ENCODE data around the gene SLC17A9. TPM values are rescaled to one million over a fixed set of nuclear protein-coding genes. Genes with fewer than 3 reads are reported as not detected.

The SLC17A9 gene
- total RNA-seq, 2 donors from 2014 or later: 5.2 to 7.0 TPM

- peak overlapping the region; percentile 93 for H3K4me3 Mint-ChIP-seq
These were observed 26.9 kb upstream of the SLC17A9 start for GRCh38 chr20:62925420-62926228.

GRCh38 chr20:62926229-62927127 lies 26.0 kb upstream of the SLC17A9 start, which contains the start of gene DIDO1:
DIDO1 (minus strand) TSS chr20:62926505.
- Mint-ChIP-seq H3K4me1 (peaks cover 39% of the 10 kb centered on the region), H3K36me3 (ENCODE audit: low read depth) (peaks cover 47% of the 10 kb centered on the region), H3K27me3 (no peaks in the 10 kb centered on the region), H3K27ac (peak within 1 kb of the TSS; percentile 94), H3K4me3 (peak within 1 kb of the TSS; percentile 93), H3K9me3 (no peaks in the 10 kb centered on the region)
- ATAC-seq (replicated peaks): peak; percentile 71

More at GRCh38 chr20:62925420-62926228, 26.9 kb upstream of the SLC17A9 start:
- Mint-ChIP-seq H3K27me3 (no peaks in the 10 kb centered on the region), H3K9me3 (no peaks in the 10 kb centered on the region), H3K4me1 (peaks cover 44% of the 10 kb centered on the region), H3K36me3 (ENCODE audit: low read depth) (peaks cover 47% of the 10 kb centered on the region), H3K27ac (peak overlapping the region; percentile 94)
- ATAC-seq (replicated peaks): peak; percentile 13

DNA sequence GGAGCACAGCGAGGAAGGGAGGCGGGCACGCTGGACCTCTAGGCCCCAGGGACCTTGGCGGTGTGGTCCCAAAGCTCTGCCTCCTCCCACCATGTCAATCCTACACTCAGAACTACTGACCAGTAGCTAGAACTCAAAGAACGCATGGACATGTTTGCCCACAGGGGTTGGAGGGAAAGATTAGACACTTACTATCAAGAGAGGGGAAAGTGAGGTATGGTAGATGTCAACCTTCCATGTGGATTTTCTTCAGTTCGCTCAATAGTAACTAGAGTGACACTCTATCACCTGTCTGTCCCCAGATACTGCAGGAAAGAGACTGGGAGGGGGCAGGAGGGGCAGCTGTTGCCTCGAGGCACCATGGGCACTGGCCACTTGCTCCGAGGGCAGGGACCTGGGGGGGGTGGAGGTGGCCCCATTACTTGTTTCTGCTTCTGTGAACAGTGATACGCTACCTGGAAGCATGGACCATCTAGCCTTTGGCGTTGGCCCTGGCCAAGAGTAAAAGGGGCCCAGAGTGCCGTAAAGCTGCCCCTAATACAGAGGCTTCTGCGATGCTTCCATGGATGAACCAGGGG lies 25.3 kb upstream of the SLC17A9 start:
- Mint-ChIP-seq H3K9me3 (no peaks in the 10 kb centered on the region), H3K4me3 (peak overlapping the region; percentile 73), H3K36me3 (ENCODE audit: low read depth) (peaks cover 47% of the 10 kb centered on the region), H3K27me3 (no peaks in the 10 kb centered on the region), H3K4me1 (peaks cover 37% of the 10 kb centered on the region), H3K27ac (peak overlapping the region; percentile 85)
- no peak for ATAC-seq (replicated peaks)

- H3K27ac Mint-ChIP-seq: peak overlapping the region; percentile 74
- ATAC-seq (replicated peaks): no peak
These were observed 24.1 kb upstream of the SLC17A9 start for GRCh38 chr20:62928246-62928939.

GRCh38 chr20:62929051-62929538 lies 23.4 kb upstream of the SLC17A9 start:
- Mint-ChIP-seq H3K9me3 (no peaks in the 10 kb centered on the region), H3K27ac (peak overlapping the region; percentile 74), H3K4me1 (peaks cover 27% of the 10 kb centered on the region), H3K36me3 (ENCODE audit: low read depth) (peaks cover 37% of the 10 kb centered on the region), H3K4me3 (peak overlapping the region; percentile 73), H3K27me3 (no peaks in the 10 kb centered on the region)
- peak; percentile 67 for ATAC-seq (replicated peaks)

More at GRCh38 chr20:62928246-62928939, 24.1 kb upstream of the SLC17A9 start:
- Mint-ChIP-seq H3K4me3 (peak overlapping the region; percentile 73), H3K9me3 (no peaks in the 10 kb centered on the region), H3K36me3 (ENCODE audit: low read depth) (peaks cover 42% of the 10 kb centered on the region), H3K27me3 (no peaks in the 10 kb centered on the region), H3K4me1 (peaks cover 31% of the 10 kb centered on the region)

DNA sequence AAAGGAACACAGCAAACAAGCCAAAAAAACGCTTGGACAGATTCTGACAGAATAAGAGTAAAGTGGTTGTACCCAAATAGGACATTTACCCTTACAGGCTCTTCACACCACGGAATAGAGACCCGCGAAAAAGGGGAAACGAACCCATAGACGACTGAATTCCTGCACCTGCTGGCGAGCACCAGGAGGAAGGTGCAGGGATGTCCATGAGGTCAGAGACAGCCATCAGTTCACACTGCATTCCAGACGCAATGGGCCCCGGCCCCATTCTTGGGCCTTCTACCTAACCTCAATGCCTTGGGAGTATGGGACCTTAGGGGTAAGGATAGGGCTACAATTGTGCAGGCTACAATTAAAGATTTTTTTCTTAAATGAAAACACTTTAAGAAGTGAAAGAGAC lies 21.0 kb upstream of the SLC17A9 start:
- Mint-ChIP-seq H3K27me3 (no peaks in the 10 kb centered on the region), H3K27ac (no peak overlapping the region), H3K4me3 (no peak overlapping the region), H3K4me1 (peaks cover 19% of the 10 kb centered on the region), H3K36me3 (ENCODE audit: low read depth) (peaks cover 22% of the 10 kb centered on the region), H3K9me3 (no peaks in the 10 kb centered on the region)
- ATAC-seq (replicated peaks): no peak

GRCh38 chr20:62933966-62934365 lies 18.5 kb upstream of the SLC17A9 start:
- Mint-ChIP-seq H3K36me3 (ENCODE audit: low read depth) (peaks cover 17% of the 10 kb centered on the region), H3K4me3 (no peak overlapping the region), H3K4me1 (peaks cover 6% of the 10 kb centered on the region), H3K27me3 (no peaks in the 10 kb centered on the region), H3K9me3 (no peaks in the 10 kb centered on the region), H3K27ac (no peak overlapping the region)
- no peak for ATAC-seq (replicated peaks)

- Mint-ChIP-seq H3K27me3 (no peaks in the 10 kb centered on the region), H3K4me1 (peaks cover 9% of the 10 kb centered on the region), H3K36me3 (ENCODE audit: low read depth) (peaks cover 28% of the 10 kb centered on the region), H3K9me3 (no peaks in the 10 kb centered on the region), H3K4me3 (no peak overlapping the region), H3K27ac (no peak overlapping the region)
- no peak for ATAC-seq (replicated peaks)
These were observed 17.1 kb upstream of the SLC17A9 start for GRCh38 chr20:62935204-62935967.

DNA sequence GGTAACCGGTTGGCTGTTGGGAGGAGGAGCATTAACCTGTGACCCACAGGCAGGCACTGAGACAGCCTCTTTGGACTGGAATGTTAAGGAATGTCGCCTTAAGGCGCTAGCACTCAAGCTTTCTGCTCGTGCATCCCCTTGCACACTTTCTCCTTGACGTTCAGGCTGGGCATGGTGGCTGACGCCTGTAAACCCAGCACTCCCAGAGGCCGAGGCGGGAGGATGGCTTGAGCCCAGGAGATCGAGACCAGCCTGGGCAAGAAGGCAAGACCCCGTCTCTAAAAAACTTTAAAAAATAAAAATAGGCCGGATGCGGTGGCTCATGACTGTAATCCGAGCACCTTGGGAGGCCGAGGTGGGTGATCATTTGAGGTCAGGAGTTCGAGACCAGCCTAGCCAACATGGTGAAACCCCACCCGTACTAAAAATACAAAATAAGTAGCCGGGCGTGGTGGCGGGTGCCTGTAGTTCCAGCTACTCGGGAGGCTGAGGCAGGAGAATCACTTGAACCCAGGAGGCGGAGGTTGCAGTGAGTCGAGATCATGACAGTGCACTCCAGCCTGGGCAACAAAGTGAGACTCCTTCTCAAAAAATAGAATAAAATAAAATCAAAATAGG lies 16.4 kb upstream of the SLC17A9 start:
- H3K4me3 Mint-ChIP-seq: no peak overlapping the region
- peaks cover 9% of the 10 kb centered on the region for H3K4me1 Mint-ChIP-seq
- H3K9me3 Mint-ChIP-seq: no peaks in the 10 kb centered on the region

DNA sequence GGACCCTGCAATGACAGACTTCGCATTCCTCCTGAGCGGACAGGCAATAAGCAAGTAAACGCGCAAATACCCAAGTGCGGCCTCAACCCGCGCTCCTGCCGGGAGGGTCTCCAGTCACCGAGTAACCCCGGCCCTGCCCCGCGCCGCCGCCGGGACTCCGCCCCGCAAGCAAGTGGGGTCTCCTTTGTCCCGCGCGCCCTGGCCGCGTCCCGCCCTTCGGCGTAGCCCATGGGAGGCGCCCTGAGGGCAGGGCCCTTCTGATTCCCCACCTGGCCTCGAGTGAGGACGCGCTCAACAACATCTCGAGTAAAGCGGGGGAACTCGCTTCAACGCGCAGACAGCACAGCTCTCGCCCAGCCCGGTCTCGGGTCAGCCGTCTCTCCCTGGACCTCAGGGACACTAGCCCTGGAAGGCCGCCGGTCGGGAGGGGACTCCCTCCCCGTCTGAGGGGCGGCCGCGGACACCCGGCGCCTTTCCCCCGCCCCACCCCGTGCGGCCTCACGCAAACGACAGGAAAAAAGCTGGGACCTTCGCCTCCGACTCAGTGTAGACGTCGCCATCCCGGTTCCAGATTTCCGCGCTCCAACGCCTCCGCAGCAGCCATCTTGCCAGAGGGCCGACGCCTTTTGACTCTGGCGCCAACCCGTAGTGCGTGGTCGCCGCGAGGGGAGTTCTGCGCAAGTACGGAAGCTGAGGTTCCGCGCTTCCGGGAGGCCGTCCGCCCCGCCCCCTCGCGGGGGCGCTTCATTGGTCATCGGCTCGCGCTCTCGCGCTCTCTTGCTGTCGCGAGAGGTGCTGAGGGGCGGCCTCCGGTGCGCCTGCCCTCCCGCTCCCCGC lies 15.0 kb upstream of the SLC17A9 start:
- Mint-ChIP-seq H3K9me3 (no peaks in the 10 kb centered on the region), H3K27ac (peak overlapping the region; percentile 90), H3K4me1 (peaks cover 9% of the 10 kb centered on the region), H3K4me3 (no peak overlapping the region), H3K36me3 (ENCODE audit: low read depth) (peaks cover 48% of the 10 kb centered on the region), H3K27me3 (no peaks in the 10 kb centered on the region)
- peak; percentile 93 for ATAC-seq (replicated peaks)

More for the DNA sequence above, 16.4 kb upstream of the SLC17A9 start:
- Mint-ChIP-seq H3K27ac (no peak overlapping the region), H3K27me3 (no peaks in the 10 kb centered on the region), H3K36me3 (ENCODE audit: low read depth) (peaks cover 34% of the 10 kb centered on the region)
- ATAC-seq (replicated peaks): no peak

DNA sequence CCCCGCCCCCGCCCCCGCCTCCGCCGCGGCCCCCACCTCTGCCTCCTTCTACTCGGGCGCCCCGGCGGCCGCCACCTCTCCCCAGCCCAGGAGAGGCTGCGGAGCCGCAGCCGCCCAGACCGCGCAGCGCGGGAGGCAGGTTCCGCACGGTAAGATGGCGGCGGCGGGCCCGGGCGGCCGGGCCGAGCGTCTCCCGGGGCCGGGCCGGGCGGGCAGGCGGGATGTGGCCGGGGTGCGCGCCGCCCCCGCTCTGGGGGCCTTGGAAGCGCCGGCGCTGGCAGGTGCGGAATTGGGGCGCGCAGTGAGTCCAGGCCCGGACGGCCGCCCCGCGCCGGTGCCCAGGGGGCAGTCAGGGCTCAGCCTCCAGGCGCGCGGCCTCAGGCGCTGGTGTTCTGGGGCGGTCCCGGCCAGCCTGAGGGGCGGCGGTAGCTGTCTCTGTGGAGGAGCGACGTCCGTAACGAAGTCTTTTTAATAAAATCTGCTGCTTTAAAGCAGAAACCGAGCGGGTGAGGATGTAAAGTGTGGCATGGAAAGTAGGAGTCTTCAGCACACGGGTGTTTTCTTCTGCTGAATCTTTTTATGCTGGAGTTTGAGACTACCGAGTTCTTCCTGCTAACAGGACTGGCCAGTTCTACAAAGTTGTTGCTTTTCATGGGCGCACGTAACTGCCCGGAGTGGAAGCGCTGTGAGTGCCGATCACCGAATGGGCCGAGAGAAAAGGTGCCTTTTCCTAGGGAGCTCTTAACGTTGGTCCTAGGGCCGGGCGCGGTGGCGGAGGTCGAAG lies 14.2 kb upstream of the SLC17A9 start, which contains the start of gene GID8:
Gene GID8, plus strand, starts transcription at position 43 of the 784 bp plus-strand sequence. CDS start 3,356 bp downstream, outside the sequence.
- H3K27me3 Mint-ChIP-seq: no peaks in the 10 kb centered on the region
- H3K9me3 Mint-ChIP-seq: no peaks in the 10 kb centered on the region
- peak within 1 kb of the TSS; percentile 95 for H3K27ac Mint-ChIP-seq
- H3K4me1 Mint-ChIP-seq: peaks cover 9% of the 10 kb centered on the region
- peaks cover 56% of the 10 kb centered on the region for H3K36me3 Mint-ChIP-seq (ENCODE audit: low read depth)
- no peak within 1 kb of the TSS for H3K4me3 Mint-ChIP-seq
- peak; percentile 65 for ATAC-seq (replicated peaks)

Data from activated T-helper 17 cell treated with anti-CD3 and anti-CD28 coated beads, Interleukin-2, amount 50 U/mL, for 72 hours (primary cell).